Measurements from ENCODE around the gene MARCHF3.
"Not testable (repeated sequence)": the region's sequence is repeated elsewhere in the genome, so short reads cannot be mapped to it uniquely, and the experiment has no call there.

Gene MARCHF3

GRCh38 chr5:126839407-126839806, 191.0 kb downstream of the MARCHF3 start:
- not testable (repeated sequence) for DNase-seq

- no peak for DNase-seq
Observed at GRCh38 chr5:126837906-126838539, 192.3 kb downstream of the MARCHF3 start.

- no peak for DNase-seq
Observed at GRCh38 chr5:126837242-126837641, 193.1 kb downstream of the MARCHF3 start.

- DNase-seq, result no peak
Observed at GRCh38 chr5:126836778-126837177, 193.6 kb downstream of the MARCHF3 start.

- no peak for DNase-seq
Observed at GRCh38 chr5:126831156-126831555, 199.2 kb downstream of the MARCHF3 start.

GRCh38 chr5:126830061-126830460, 200.3 kb downstream of the MARCHF3 start:
- no peak for DNase-seq

GRCh38 chr5:126829098-126829497, 201.3 kb downstream of the MARCHF3 start:
- DNase-seq, result no peak

- no peak for DNase-seq
Observed at GRCh38 chr5:126826619-126827215, 203.6 kb downstream of the MARCHF3 start.

GRCh38 chr5:126819253-126819652, 211.1 kb downstream of the MARCHF3 start:
- no peak for DNase-seq

- no peak for DNase-seq
Observed at GRCh38 chr5:126818736-126819135, 211.6 kb downstream of the MARCHF3 start.

All from activated CD4-positive, alpha-beta T cell treated with anti-CD3 and anti-CD28 coated beads for 48 hours (primary cell).